GM12872 (cell line): ENCODE data around the gene SSH2.

Source experiments
- TF ChIP-seq, protein P1 (sequence below): IDR thresholded peaks from 3 replicates; pipeline ENCODE4 v1.5.1; 2011; ENCODE audit warnings: low read depth, mild to moderate bottlenecking, low read length, moderate library complexity; ENCODE audit not compliant: insufficient read depth

The SSH2 gene

DNA sequence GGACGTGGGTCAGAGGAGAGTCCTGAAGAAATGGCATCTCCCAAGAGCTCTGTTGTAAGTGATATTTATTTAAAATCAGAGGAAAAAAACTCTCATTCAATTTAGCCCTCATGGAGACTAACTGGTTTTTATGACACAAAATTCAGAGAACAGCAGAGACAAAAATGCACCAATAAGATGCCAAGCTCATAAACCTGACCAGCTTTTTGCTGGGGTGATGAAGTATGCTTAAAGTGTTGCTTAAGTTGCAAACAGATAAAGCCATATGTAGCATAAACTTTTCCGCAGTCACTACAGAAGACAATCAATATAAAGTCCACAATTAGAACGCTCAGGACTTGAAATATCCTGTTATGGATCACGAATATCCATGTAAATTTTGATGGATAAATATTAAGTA, 183.4 kb downstream of the SSH2 start:
- TF ChIP-seq, protein P1, sequence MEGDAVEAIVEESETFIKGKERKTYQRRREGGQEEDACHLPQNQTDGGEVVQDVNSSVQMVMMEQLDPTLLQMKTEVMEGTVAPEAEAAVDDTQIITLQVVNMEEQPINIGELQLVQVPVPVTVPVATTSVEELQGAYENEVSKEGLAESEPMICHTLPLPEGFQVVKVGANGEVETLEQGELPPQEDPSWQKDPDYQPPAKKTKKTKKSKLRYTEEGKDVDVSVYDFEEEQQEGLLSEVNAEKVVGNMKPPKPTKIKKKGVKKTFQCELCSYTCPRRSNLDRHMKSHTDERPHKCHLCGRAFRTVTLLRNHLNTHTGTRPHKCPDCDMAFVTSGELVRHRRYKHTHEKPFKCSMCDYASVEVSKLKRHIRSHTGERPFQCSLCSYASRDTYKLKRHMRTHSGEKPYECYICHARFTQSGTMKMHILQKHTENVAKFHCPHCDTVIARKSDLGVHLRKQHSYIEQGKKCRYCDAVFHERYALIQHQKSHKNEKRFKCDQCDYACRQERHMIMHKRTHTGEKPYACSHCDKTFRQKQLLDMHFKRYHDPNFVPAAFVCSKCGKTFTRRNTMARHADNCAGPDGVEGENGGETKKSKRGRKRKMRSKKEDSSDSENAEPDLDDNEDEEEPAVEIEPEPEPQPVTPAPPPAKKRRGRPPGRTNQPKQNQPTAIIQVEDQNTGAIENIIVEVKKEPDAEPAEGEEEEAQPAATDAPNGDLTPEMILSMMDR: no peak

DNA sequence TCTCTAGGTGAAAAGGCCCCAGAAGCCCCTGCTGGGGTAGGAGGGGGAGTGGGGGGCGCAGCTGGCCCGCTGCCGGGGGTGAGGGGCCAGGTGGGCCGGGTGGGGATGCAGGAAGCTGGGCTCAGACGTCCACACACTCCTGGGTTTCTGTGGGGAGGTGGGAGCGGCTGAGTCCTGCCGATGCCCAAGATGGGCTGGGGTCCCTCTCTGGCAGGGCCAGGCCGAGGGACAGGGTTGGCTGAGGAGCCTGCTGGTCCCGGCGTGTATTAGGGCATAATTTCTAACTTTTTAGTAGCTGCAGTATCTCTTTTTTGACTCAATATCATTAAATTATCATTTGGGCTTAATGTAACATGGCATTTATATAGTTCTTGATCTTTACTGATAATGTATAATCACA, 185.9 kb downstream of the SSH2 start:
- TF ChIP-seq, protein P1: no peak

DNA sequence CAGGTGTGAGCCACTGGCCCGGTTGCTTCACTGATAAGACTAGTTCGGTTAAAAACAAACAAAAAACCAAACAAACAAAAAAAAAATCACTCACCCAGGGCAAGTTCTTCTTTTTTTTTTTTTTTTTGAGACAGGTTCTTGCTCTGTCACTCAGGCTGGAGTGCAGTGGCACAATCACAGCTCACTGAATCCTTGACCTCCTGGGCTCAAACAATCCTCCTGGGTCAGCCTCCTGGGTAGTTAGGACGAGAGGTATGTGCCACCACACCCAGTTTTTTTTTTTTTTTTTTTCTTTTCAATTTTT, 187.9 kb downstream of the SSH2 start:
- TF ChIP-seq, protein P1: no peak

DNA sequence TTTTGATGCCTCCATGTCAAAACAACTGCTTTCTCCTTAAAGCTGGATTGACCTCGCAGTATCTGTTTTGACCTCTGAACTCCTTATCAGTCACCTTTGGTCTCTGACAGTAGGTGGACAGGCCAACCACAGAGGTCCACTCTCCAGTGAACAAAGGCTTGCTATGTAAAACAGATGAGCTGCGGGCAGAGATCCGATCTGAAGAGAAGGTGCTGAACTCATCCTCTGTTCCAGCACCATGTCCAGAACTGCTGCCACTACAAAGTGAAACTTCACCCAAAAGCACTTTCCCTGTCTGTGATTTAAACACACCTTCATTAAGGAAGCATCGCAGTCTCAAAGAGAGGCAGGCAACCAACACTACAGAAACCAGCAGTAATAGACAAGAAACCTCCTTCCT, 190.0 kb downstream of the SSH2 start:
- TF ChIP-seq, protein P1: no peak

DNA sequence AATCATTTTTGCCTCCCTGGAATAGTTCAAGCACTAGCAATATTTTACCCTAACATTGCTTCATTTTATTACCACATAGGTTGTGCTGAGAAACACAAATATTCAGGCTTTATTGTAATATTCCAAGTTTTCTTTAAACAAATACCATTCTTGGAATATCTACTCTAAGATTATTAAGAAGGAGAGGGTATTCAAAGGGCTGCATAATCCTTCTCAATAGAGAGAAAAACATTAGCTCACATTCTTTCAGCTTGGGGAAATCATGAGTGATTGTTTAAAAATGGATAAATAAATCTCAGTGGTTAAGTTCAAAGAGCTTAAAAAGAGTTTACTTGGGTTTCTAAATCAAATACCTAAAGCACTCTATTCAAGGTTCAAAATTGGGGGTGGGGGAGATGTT, 195.4 kb downstream of the SSH2 start:
- TF ChIP-seq, protein P1: no peak

DNA sequence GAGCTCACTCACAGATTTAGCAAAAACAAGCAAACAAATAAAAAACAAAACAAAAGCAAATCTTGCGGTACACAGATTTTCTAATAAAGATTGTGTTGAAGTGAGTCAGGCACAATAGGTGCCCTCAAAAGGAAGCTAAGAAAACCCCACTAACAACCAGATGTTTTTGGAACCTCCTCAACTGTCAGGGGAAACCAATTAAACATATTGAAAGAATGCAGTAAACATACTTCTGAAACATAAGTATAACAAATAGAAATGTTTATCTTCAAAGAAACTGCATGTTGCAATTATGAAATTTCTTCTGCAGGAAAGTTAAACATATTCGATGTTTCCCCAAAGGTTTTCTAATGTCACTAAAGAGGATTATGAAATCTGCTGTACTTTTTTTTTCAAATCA, 196.9 kb downstream of the SSH2 start:
- TF ChIP-seq, protein P1: no peak

DNA sequence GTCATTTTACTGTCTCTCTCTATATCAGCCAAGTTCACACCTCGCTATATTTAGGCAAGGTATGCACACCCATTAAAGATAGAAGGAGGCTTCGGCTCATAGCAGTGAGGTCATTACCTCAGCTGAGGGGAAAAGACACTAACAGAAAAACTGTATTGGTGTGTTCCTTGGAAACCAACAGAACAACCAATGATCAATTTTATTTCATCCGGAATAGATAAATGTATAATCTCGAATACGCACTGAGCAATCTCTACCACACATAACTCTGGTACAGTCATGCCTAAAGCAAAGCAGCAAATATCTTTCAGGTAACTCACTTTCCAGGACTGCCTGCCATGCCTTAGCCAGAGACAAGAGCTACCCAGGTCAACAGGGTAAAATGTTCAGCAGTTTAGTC, 197.4 kb downstream of the SSH2 start:
- TF ChIP-seq, protein P1: no peak

DNA sequence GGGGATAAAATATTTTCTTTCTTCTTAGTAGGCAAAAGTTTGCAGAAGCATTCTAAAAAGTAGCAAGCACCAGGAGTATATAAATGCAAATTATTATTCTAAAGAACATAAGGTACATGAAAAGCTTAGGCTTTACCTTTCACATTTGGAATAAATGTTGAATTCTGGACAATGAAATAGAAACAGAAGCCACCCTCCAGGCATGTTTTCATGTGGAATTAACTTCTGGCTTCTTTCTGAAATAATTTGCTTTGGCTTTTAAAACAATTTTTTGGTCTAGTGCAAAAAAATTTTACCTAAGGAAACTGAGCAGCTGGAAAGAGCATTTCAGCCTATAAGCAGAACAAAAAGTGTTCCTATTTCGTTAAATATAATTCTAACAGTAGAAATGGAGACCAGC, 197.8 kb downstream of the SSH2 start:
- TF ChIP-seq, protein P1: no peak
